GM12874 (cell line): ENCODE measurements around the gene ACP7.

Source experiments
- CTCF ChIP-seq: IDR thresholded peaks from 2 replicates; pipeline ENCODE4 v1.5.1; 2011; ENCODE audit warnings: low read depth, mild to moderate bottlenecking, control low read depth, low read length, moderate library complexity; ENCODE audit not compliant: insufficient read depth

The ACP7 gene

GRCh38 chr19:39145180-39145953 is 61.2 kb downstream of the ACP7 start:
- TF ChIP-seq CTCF, result no peak

DNA sequence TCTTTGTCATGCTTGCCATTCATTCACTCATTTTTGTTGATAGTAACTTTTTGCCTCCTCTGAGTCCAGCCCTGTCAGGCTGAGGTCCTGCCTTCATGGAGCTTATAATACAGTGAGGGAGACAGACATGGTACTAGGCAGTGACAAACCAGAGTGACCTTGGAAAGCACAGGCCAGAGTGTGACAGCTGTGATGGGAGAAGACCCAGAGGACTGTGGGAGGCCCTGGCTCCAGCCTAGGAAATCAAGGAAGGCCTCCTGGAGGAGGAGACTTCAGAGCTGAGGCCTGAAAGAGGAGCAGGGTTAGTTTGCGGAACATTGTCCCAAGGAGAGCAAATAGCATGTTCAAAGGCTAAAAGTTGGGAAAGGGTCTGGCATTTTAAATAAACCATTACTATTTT is 61.9 kb downstream of the ACP7 start:
- TF ChIP-seq CTCF, result no peak

DNA sequence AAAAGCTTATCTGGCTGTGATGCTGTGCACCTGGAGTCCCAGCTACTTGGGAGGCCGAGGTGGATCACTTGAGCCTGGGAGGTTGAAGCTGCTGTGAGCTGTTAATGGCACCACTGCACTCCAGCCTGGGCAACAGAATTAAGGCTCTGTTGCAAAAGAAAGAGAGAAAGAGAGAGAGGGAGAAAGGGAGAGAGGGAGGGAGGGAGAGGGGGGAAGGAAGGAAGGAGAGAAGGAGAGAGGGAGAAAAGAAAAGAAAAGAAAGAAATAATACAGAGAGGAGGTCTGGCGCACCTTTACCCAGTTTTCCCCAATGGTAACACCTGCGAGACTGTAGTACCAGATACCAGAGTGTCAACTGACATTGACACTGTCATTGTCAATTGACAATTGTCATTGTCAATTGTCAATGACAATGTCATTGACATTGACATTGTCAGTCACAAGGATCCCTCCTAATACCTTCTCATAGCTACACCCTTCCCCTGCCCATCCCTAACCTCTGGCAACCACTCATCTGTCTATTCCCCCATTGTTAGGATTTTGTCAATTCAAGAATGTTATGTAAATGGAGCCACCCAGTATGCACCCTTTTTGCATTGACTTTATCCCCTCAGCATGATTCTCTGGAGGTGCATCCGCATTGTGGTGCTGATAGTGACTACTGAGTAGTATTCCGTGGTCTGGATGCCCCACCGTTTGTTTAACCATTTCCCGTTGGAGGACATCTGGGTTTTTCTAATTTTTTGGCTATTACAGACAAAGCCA is 62.7 kb downstream of the ACP7 start:
- no peak for TF ChIP-seq CTCF

DNA sequence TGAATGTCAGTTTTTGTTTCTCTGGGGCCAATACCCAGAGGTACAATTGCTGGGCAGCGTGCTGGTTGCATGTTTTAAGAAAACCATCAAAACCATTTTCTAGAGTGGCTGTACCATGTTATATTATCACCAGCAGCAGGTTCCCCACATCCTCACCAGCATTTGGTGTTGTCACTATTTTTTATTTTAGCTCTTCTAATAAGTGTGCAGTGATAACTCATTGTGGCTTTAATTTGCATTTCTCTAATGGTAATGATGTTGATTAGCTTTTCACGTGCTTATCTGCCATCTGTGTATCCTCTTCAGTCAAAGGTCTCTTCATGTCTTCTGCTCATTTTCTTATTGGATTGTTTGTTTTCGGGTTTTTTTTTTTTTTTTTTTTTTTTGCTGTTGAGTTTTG is 63.3 kb downstream of the ACP7 start:
- no peak for TF ChIP-seq CTCF

- TF ChIP-seq CTCF, result no peak
Measured at GRCh38 chr19:39148939-39149529, 64.9 kb downstream of the ACP7 start.

DNA sequence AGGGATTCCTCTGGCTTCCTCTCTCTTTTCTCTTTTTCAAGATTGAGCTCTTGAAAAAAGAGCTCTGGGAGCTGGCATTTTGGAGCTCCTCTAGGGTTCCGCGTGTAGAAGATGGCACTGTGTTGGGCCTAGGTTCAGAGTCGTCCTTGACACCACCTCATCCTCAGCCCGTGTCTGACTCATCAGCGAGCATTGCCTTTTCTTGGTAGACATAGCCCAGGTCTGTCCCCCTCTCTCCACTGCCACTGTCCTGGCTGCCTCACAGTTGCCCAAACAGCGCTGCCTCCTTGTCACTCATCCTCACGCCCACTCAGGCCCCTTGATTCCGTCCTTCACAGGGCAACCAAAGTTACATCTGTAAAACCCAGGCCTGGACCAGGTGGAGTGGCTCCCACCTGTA is 66.1 kb downstream of the ACP7 start:
- no peak for TF ChIP-seq CTCF

- no peak for TF ChIP-seq CTCF
Measured at GRCh38 chr19:39150807-39151600, 66.8 kb downstream of the ACP7 start.
